Mammary epithelial cell (primary cell): Measurements from ENCODE around the gene MOB2.

Source experiments
- EZH2 ChIP-seq: IDR thresholded peaks from 2 replicates; pipeline ENCODE4 v1.6.1; 2012; ENCODE audit warnings: low read length, inconsistent platforms, borderline replicate concordance
- TF ChIP-seq, protein P1 (sequence below), 2 donors: IDR thresholded peaks in 1 of 2; conservative IDR thresholded peaks in 1 of 2; 2 replicates each; pipeline ENCODE4 v1.5.1; 2011 to 2012; ENCODE audit warnings: inconsistent platforms in 2 of 2, low read length in 2 of 2, mild to moderate bottlenecking in 2 of 2, control low read depth in 1 of 2, low read depth in 1 of 2; ENCODE audit not compliant: insufficient read depth in 1 of 2; ENCODE audit errors: extremely low read depth in 1 of 2

DNA sequence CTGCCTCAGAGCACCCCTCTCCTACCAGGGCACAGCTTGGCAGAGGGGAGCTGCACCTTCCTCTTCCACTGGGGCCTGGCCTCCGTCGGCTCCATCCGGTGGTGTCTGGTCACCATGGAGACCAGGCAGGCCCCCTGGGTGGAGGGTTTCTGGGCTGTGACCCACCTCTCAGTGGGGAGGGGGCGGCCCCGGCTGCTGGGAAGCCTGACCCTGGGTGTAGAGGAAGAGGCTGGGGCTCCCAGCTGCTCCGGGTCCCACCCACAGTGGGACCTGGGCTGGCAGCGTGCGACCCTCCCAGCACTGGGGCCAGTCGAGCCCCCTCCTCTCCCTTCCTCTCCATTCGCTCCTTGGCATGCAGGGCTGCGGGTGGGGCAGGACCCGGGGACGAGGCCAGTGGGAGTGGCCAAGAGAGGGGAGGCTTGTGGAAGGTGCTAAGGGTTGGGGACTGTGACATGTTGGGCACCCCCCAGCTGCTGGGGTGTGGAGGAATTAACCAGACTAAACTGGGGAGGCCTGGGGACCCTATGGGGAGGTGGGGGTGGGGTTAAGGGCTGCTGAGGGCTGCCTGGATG, 50.0 kb downstream of the MOB2 start:
- TF ChIP-seq, protein P1, sequence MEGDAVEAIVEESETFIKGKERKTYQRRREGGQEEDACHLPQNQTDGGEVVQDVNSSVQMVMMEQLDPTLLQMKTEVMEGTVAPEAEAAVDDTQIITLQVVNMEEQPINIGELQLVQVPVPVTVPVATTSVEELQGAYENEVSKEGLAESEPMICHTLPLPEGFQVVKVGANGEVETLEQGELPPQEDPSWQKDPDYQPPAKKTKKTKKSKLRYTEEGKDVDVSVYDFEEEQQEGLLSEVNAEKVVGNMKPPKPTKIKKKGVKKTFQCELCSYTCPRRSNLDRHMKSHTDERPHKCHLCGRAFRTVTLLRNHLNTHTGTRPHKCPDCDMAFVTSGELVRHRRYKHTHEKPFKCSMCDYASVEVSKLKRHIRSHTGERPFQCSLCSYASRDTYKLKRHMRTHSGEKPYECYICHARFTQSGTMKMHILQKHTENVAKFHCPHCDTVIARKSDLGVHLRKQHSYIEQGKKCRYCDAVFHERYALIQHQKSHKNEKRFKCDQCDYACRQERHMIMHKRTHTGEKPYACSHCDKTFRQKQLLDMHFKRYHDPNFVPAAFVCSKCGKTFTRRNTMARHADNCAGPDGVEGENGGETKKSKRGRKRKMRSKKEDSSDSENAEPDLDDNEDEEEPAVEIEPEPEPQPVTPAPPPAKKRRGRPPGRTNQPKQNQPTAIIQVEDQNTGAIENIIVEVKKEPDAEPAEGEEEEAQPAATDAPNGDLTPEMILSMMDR (conservative IDR thresholded peaks at IDR 0.05 in 1 of 2, IDR thresholded peaks at IDR 0.05 in 1 of 2; ENCODE audit: extremely low read depth in 1 of 2, insufficient read depth in 1 of 2, low read depth in 1 of 2, low read length in 2 of 2) = no peak
- TF ChIP-seq EZH2 = no peak
